D721Med (cell line): ENCODE data around the gene VEPH1.
"Not testable (repeated sequence)": the region's sequence is repeated elsewhere in the genome, so short reads cannot be mapped to it uniquely, and the experiment has no call there.

Experiments used
- DNase-seq: peaks from one replicate; pipeline ENCODE4 v3.0.0; 2011; ENCODE audit warnings: low spot score; ENCODE audit not compliant: insufficient read length
- FAIRE-seq: peaks from 2 replicates; lab custom pipeline; 2011; peaks lifted over from hg19 to GRCh38; lab: Jason Lieb, UNC
- CTCF ChIP-seq: IDR thresholded peaks from 2 replicates; pipeline ENCODE4 v1.5.1; 2012; ENCODE audit warnings: mild to moderate bottlenecking, control low read depth; ENCODE audit not compliant: insufficient read depth; ENCODE audit errors: missing control alignments

VEPH1 gene

GRCh38 chr3:157355276-157355675 is 147.9 kb downstream of the VEPH1 start:
- no peak for TF ChIP-seq CTCF
- DNase-seq, result no peak
- no peak for FAIRE-seq

GRCh38 chr3:157354722-157355121 is 148.5 kb downstream of the VEPH1 start:
- DNase-seq (no peak), FAIRE-seq (no peak)
- peak; percentile 9 for TF ChIP-seq CTCF

GRCh38 chr3:157354254-157354653 is 149.0 kb downstream of the VEPH1 start:
- FAIRE-seq (no peak), DNase-seq (no peak)
- no peak for TF ChIP-seq CTCF

- FAIRE-seq (no peak), DNase-seq (no peak)
- TF ChIP-seq CTCF, result no peak
These were observed 149.6 kb downstream of the VEPH1 start for GRCh38 chr3:157353652-157354051.

GRCh38 chr3:157351981-157352380 is 151.2 kb downstream of the VEPH1 start:
- no peak for TF ChIP-seq CTCF
- FAIRE-seq, result no peak
- no peak for DNase-seq

- FAIRE-seq, DNase-seq: not testable (repeated sequence)
These were observed 152.6 kb downstream of the VEPH1 start for GRCh38 chr3:157350651-157351050.

- not testable (repeated sequence) for FAIRE-seq, DNase-seq
These were observed 154.7 kb downstream of the VEPH1 start for GRCh38 chr3:157348304-157349075.

- DNase-seq, result no peak
- TF ChIP-seq CTCF, result no peak
- FAIRE-seq, result no peak
These were observed 155.5 kb downstream of the VEPH1 start for GRCh38 chr3:157347577-157348303.
